ENCODE results near the gene GLI3.

GRCh38 chr7:41938371-41938770, 298.6 kb downstream of the GLI3 start:
- no peak for TF ChIP-seq POLR2A (IDR thresholded peaks at IDR 0.05; ENCODE audit: low read depth, low read length)
- no peak for TF ChIP-seq CTCF (conservative IDR thresholded peaks at IDR 0.05; ENCODE audit: low read depth, low read length)

Measured in IMR-90 (cell line).